ENCODE results near the gene MAGEA2.
"Not testable (repeated sequence)": the region's sequence is repeated elsewhere in the genome, so short reads cannot be mapped to it uniquely, and the experiment has no call there.

MAGEA2 gene

GRCh38 chrX:152706500-152706899, 47.1 kb downstream of the MAGEA2 start:
- DNase-seq, result not testable (repeated sequence)

- DNase-seq, result not testable (repeated sequence)
Observed at GRCh38 chrX:152700390-152700789, 53.3 kb downstream of the MAGEA2 start.
